Uterus (tissue), 2 donors: Measurements from ENCODE around the gene SPATA3.

Experiments used
- CTCF ChIP-seq, 4 experiments: fragments of 200-600 bp in 2 of 4; fragments of 450-650 bp in 2 of 4; sonication (generic) in 2 of 4; IDR thresholded peaks; one replicate each; pipeline ENCODE4 v1.5.1; 2016 to 2019; ENCODE audit warnings: antibody characterized with exemption in 4 of 4, mild to moderate bottlenecking in 2 of 4, moderate library complexity in 1 of 4
- POLR2A ChIP-seq, 2 donors: fragments of 450-650 bp; IDR thresholded peaks; one replicate each; pipeline ENCODE4 v1.6.1; 2016; ENCODE audit warnings: antibody characterized with exemption in 2 of 2, mild to moderate bottlenecking in 1 of 2, moderate library complexity in 1 of 2

GRCh38 chr2:230976671-230977171, 19.2 kb upstream of the SPATA3 start:
- TF ChIP-seq CTCF (IDR thresholded peaks at IDR 0.05) (no peak), POLR2A (IDR thresholded peaks at IDR 0.05) (no peak)
